GM12878 (cell line): ENCODE results near the gene PSMB9. TPM values are rescaled to one million over a fixed set of nuclear protein-coding genes. Genes with fewer than 3 reads are reported as not detected.

Experiments
- CTCF ChIP-seq, 3 experiments: IDR thresholded peaks in 2 of 3; conservative IDR thresholded peaks in 1 of 3; 2 replicates each; pipeline ENCODE4 v1.5.1; 2011; ENCODE audit warnings: low read depth in 3 of 3, low read length in 3 of 3, mild to moderate bottlenecking in 3 of 3, control low read depth in 2 of 3, moderate library complexity in 2 of 3, inconsistent platforms in 1 of 3, mixed read lengths in 1 of 3; ENCODE audit not compliant: control insufficient read depth in 2 of 3, insufficient read depth in 1 of 3; ENCODE audit errors: extremely low read depth in 1 of 3
- ELK1 ChIP-seq: IDR thresholded peaks from 2 replicates; pipeline ENCODE4 v1.6.1; 2012; ENCODE audit warnings: low read depth, low read length, improper control_type of control experiment
- HDGF ChIP-seq: fragments of 450-650 bp; IDR thresholded peaks from 2 replicates; pipeline ENCODE4 v1.6.1; 2016; ENCODE audit warnings: antibody characterized with exemption
- JUND ChIP-seq: IDR thresholded peaks from 2 replicates; pipeline ENCODE4 v1.6.1; 2012; ENCODE audit warnings: low read depth, mild to moderate bottlenecking, low read length, improper control_type of control experiment, moderate library complexity
- LARP7 ChIP-seq: fragments of 450-650 bp; IDR thresholded peaks from 2 replicates; pipeline ENCODE4 v1.6.1; 2017; ENCODE audit warnings: mild to moderate bottlenecking
- MAX ChIP-seq: IDR thresholded peaks from 2 replicates; pipeline ENCODE4 v1.6.1; 2012; ENCODE audit warnings: low read depth, low read length, improper control_type of control experiment
- MYB ChIP-seq: fragments of 150-350 bp; IDR thresholded peaks from 2 replicates; pipeline ENCODE4 v1.6.1; 2014; ENCODE audit warnings: mild to moderate bottlenecking, low read depth, low read length, borderline replicate concordance
- NBN ChIP-seq: fragments of 450-650 bp; IDR thresholded peaks from 2 replicates; pipeline ENCODE4 v1.6.1; 2016
- NFXL1 ChIP-seq: fragments of 450-650 bp; IDR thresholded peaks from 2 replicates; pipeline ENCODE4 v1.6.1; 2017; ENCODE audit warnings: antibody characterized with exemption, mild to moderate bottlenecking, borderline replicate concordance
- PAX5 ChIP-seq: IDR thresholded peaks from 2 replicates; pipeline ENCODE4 v1.6.1; 2011; ENCODE audit warnings: low read depth, low read length, borderline replicate concordance
- RUNX3 ChIP-seq: IDR thresholded peaks from 2 replicates; pipeline ENCODE4 v1.6.1; 2012; ENCODE audit warnings: low read length, inconsistent platforms
- SREBF1 ChIP-seq: IDR thresholded peaks from 2 replicates; pipeline ENCODE4 v1.6.1; 2012; ENCODE audit warnings: mild to moderate bottlenecking, low read length
- ZNF274 ChIP-seq: IDR thresholded peaks from one replicate; pipeline ENCODE4 v1.8.0; 2011; ENCODE audit not compliant: insufficient read length, insufficient read depth
- polyA plus RNA-seq, 11 experiments: library from polyadenylated mRNA; depleted of rRNA in 4 of 11; unstranded in 6 of 11; stranded (reverse) in 5 of 11; fragments of >200 nt; fragmentation: Nextera tagmentation in 4 of 11; fragmentation: Illumina TruSeq in 1 of 11; extraction: Ambion mirVana in 4 of 11; extraction: Trizol in 1 of 11; gene quantifications; 1 replicate in 1 of 11; 2 replicates in 10 of 11; pipeline versions ENCODE4 v1.2.1 to v1.2.3, GENCODE V29; 2011 to 2016; ENCODE audit warnings: inconsistent platforms in 2 of 11, missing spikeins in 2 of 11, low read depth in 1 of 11
- total RNA-seq, 4 experiments: library from RNA; depleted of rRNA in 3 of 4; stranded (reverse); fragments of >200 nt in 3 of 4; fragmentation: Illumina TruSeq in 1 of 4; extraction: Trizol in 1 of 4; gene quantifications; 2 replicates each; pipeline versions ENCODE4 v1.2.1 to v1.2.3, GENCODE V29; 2013 to 2021

The PSMB9 gene
- total and polyA plus RNA-seq, 10 of the 15 experiments (the other 5 are each of a cell fraction or from before 2014, with no cell fraction given): 167 to 517 (median 275) TPM

- TF ChIP-seq MYB (no peak), ELK1 (no peak), JUND (no peak), LARP7 (no peak; the same call in 1 of the 2 replicates), PAX5 (no peak), NFXL1 (no peak), SREBF1 (no peak), NBN (peak; percentile 56; the same call in 1 of the 2 replicates), CTCF (IDR thresholded peaks at IDR 0.05 in 2 of 3, conservative IDR thresholded peaks at IDR 0.05 in 1 of 3; ENCODE audit: control insufficient read depth in 2 of 3, extremely low read depth in 1 of 3, insufficient read depth in 1 of 3, low read depth in 3 of 3, low read length in 3 of 3) (peak; percentile 89 to 97 (median 96); a peak in 5 of 6 replicates), HDGF (no peak), ZNF274 (no peak), RUNX3 (no peak), MAX (peak; percentile 60)
- TF ChIP-seq, all 136 proteins: peak for 44
Measured at GRCh38 chr6:32838114-32838958, 15.7 kb upstream of the PSMB9 start, which contains the start of gene TAP2 (continued).
